Uterus (tissue), 4 donors: ENCODE measurements around the gene FAM83B. TPM values are rescaled to one million over a fixed set of nuclear protein-coding genes. Genes with fewer than 3 reads are reported as not detected.
"Not testable (repeated sequence)": the region's sequence is repeated elsewhere in the genome, so short reads cannot be mapped to it uniquely, and the experiment has no call there.

Experiments used
- DNase-seq, 2 donors: peaks; one replicate each; pipeline ENCODE4 v3.0.0-alpha.2; 2019 to 2020
- H3K27ac ChIP-seq, 2 donors: fragments of 200-600 bp; sonication (generic); 1 replicate in 1 of 2; 2 replicates in 1 of 2; pipeline ENCODE4 v1.5.1; 2016 to 2018
- H3K27me3 ChIP-seq, 2 donors: fragments of 200-600 bp; sonication (generic); one replicate each; pipeline ENCODE4 v1.5.1; 2018 to 2019; ENCODE audit warnings: control low read depth in 1 of 2
- H3K36me3 ChIP-seq, 2 donors: fragments of 200-600 bp; sonication (generic); one replicate each; pipeline ENCODE4 v1.5.1; 2019; ENCODE audit warnings: control low read depth in 1 of 2
- H3K4me1 ChIP-seq, 2 donors: fragments of 200-600 bp; sonication (generic); one replicate each; pipeline ENCODE4 v1.5.1; 2018 to 2019; ENCODE audit warnings: control low read depth in 1 of 2
- H3K4me3 ChIP-seq, 2 donors: fragments of 200-600 bp; sonication (generic); 1 replicate in 1 of 2; 2 replicates in 1 of 2; pipeline ENCODE4 v1.5.1; 2018 to 2019; ENCODE audit warnings: mild to moderate bottlenecking in 1 of 2
- H3K9me3 ChIP-seq, 2 donors: fragments of 200-600 bp; sonication (generic); one replicate each; pipeline ENCODE4 v1.5.1; 2019; ENCODE audit warnings: control low read depth in 1 of 2
- CTCF ChIP-seq, 4 experiments: fragments of 200-600 bp in 2 of 4; fragments of 450-650 bp in 2 of 4; sonication (generic) in 2 of 4; IDR thresholded peaks; one replicate each; pipeline ENCODE4 v1.5.1; 2016 to 2019; ENCODE audit warnings: antibody characterized with exemption in 4 of 4, mild to moderate bottlenecking in 2 of 4, moderate library complexity in 1 of 4
- POLR2A ChIP-seq, 2 donors: fragments of 450-650 bp; IDR thresholded peaks; one replicate each; pipeline ENCODE4 v1.6.1; 2016; ENCODE audit warnings: antibody characterized with exemption in 2 of 2, mild to moderate bottlenecking in 1 of 2, moderate library complexity in 1 of 2
- intact Hi-C: fragments of 100-400 bp; cut with DNase I; formaldehyde crosslinking; loops from one replicate; pipeline ENCODE4 v1.15.1; 2023; ENCODE audit warnings: low total_unique reads
- total RNA-seq, 4 donors: library from RNA; depleted of rRNA in 3 of 4; stranded (reverse); fragments of >200 nt in 3 of 4; gene quantifications; one replicate each; pipeline versions ENCODE4 v1.1.0 to v1.2.4, GENCODE V29; 2014 to 2023
- donor health status: DM: yes; HTN: yes; CAD: no.

The FAM83B gene, protein sequence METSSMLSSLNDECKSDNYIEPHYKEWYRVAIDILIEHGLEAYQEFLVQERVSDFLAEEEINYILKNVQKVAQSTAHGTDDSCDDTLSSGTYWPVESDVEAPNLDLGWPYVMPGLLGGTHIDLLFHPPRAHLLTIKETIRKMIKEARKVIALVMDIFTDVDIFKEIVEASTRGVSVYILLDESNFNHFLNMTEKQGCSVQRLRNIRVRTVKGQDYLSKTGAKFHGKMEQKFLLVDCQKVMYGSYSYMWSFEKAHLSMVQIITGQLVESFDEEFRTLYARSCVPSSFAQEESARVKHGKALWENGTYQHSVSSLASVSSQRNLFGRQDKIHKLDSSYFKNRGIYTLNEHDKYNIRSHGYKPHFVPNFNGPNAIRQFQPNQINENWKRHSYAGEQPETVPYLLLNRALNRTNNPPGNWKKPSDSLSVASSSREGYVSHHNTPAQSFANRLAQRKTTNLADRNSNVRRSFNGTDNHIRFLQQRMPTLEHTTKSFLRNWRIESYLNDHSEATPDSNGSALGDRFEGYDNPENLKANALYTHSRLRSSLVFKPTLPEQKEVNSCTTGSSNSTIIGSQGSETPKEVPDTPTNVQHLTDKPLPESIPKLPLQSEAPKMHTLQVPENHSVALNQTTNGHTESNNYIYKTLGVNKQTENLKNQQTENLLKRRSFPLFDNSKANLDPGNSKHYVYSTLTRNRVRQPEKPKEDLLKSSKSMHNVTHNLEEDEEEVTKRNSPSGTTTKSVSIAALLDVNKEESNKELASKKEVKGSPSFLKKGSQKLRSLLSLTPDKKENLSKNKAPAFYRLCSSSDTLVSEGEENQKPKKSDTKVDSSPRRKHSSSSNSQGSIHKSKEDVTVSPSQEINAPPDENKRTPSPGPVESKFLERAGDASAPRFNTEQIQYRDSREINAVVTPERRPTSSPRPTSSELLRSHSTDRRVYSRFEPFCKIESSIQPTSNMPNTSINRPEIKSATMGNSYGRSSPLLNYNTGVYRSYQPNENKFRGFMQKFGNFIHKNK
- 1 to 10 TPM in 1 of 4 donors, under 1 TPM in 2, not detected in 1; 0.27 to 3.6 (median 0.29) TPM for total RNA-seq

DNA sequence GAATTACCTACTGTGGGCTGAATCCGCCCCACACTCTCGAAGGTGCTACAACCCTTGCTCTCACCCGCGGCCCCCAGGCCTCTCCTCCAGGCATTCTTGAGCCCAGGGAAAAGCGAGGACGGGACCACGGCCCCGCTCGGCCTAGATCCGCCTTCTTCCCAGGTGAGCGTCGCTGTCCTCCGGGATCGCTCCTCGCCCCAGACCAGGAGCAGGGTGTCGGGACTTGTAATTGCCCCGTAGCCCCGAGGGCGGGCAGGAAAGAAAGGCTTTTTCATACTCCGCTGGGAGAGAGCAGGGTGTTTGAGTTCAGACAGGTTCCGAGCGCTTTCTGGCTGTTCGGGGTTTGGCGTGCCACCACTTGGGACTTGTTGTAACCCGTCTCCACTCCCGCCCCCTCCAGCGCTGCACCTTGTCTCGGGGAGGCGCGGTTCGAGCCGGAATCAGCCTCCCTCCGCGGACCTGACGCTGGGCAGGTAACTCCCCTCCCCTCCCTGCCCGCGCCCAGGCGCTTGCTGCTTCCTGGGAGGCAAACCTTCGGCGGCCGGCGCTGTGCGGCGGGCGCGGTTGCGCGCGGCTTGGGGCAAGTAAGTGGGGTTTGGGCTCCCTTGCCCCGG lies at the start of gene FAM83B:
Gene FAM83B, plus strand, starts transcription at position 529 of the 614 bp plus-strand sequence. CDS start 23,476 bp downstream, outside the sequence.
- TF ChIP-seq CTCF (IDR thresholded peaks at IDR 0.05) (no peak), POLR2A (IDR thresholded peaks at IDR 0.05) (no peak)
- H3K9me3 ChIP-seq, result no peaks in the 10 kb centered on the region
- no peak for DNase-seq
- no peak within 1 kb of the TSS for H3K4me3 ChIP-seq
- H3K27me3 ChIP-seq, result peaks cover 0 to 7% of the 10 kb centered on the region in 2 donors
- intact Hi-C loops, result no loop called here
- no peaks in the 10 kb centered on the region for H3K4me1 ChIP-seq
- no peaks in the 10 kb centered on the region for H3K36me3 ChIP-seq
- no peak within 1 kb of the TSS for H3K27ac ChIP-seq

- intact Hi-C loops, DNase-seq, H3K27ac ChIP-seq, H3K9me3 ChIP-seq, H3K36me3 ChIP-seq, H3K27me3 ChIP-seq, H3K4me3 ChIP-seq, H3K4me1 ChIP-seq: not testable (repeated sequence)
Observed at GRCh38 chr6:54796918-54797317, 49.7 kb upstream of the FAM83B start.

DNA sequence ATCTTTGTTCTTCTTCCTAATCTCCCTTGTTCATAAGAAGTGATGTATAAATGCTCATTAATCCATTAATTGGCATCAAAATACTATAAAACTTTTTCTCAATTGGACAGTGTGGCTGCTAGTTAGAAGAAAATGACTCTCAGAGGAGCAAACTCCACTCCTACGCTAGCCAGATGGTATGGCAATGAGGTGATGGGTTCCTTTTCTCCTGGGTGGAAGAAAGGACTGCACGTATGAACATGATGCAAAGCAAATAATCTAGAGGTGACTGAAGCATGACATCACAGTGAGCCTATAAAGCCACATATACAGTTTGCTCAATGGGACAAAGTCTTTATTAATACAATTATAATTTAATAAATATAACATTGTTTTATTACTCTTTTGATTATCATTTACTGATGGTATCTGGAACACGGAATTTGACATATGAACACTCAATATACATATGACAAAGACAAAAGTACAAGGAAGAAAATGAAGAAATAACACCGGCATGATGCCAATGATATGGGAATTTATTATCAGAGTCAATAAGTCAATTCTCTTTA lies 46.4 kb upstream of the FAM83B start:
- no peaks in the 10 kb centered on the region for H3K4me1 ChIP-seq
- no peak overlapping the region for H3K27ac ChIP-seq
- no peaks in the 10 kb centered on the region for H3K27me3 ChIP-seq
- TF ChIP-seq CTCF (IDR thresholded peaks at IDR 0.05), result no peak
- TF ChIP-seq POLR2A (IDR thresholded peaks at IDR 0.05), result no peak
- H3K36me3 ChIP-seq, result no peaks in the 10 kb centered on the region
- H3K9me3 ChIP-seq, result no peaks in the 10 kb centered on the region
- no peak overlapping the region for H3K4me3 ChIP-seq
- intact Hi-C loops, result no loop called here
- no peak for DNase-seq

DNA sequence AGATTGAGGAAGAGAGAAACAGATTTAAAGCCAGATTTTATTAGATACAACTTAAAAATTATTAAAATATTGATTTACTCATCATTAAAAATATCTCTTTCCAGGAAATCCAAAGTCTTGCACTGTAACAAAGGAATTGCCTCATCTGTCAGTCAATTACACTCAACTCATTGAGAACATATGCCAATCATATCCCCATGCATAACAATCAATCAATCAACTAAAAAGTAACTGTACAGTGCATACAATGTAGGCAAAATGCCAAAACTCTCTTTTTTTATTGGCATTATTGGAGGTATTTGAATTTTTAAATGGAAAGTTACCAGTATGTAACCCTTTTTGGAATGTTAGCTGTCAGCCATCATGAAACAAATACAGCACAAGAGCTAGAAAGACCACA lies 45.3 kb upstream of the FAM83B start:
- Histone ChIP-seq H3K27me3 (no peaks in the 10 kb centered on the region), H3K9me3 (no peaks in the 10 kb centered on the region), H3K36me3 (no peaks in the 10 kb centered on the region), H3K4me3 (no peak overlapping the region), H3K4me1 (no peaks in the 10 kb centered on the region), H3K27ac (no peak overlapping the region)
- no peak for DNase-seq
- TF ChIP-seq POLR2A (IDR thresholded peaks at IDR 0.05), result no peak
- intact Hi-C loops, result no loop called here

GRCh38 chr6:54801669-54802068 lies 44.9 kb upstream of the FAM83B start:
- H3K27me3 ChIP-seq, result no peaks in the 10 kb centered on the region
- DNase-seq, result no peak
- no peak overlapping the region for H3K27ac ChIP-seq
- intact Hi-C loops, result no loop called here
- H3K36me3 ChIP-seq, result no peaks in the 10 kb centered on the region
- no peaks in the 10 kb centered on the region for H3K4me1 ChIP-seq
- H3K9me3 ChIP-seq, result no peaks in the 10 kb centered on the region
- TF ChIP-seq POLR2A (IDR thresholded peaks at IDR 0.05), result no peak
- TF ChIP-seq CTCF (IDR thresholded peaks at IDR 0.05), result no peak
- no peak overlapping the region for H3K4me3 ChIP-seq
